HG03520 (cell line): ENCODE data around the gene IRS2.

ENCODE experiments used
- ATAC-seq: cut with Tn5 transposase; IDR thresholded peaks from one replicate; pipeline ENCODE4 v1.9.1; 2021; ENCODE audit warnings: mild to moderate bottlenecking, moderate library complexity; ENCODE audit not compliant: unreplicated experiment

IRS2 gene

DNA sequence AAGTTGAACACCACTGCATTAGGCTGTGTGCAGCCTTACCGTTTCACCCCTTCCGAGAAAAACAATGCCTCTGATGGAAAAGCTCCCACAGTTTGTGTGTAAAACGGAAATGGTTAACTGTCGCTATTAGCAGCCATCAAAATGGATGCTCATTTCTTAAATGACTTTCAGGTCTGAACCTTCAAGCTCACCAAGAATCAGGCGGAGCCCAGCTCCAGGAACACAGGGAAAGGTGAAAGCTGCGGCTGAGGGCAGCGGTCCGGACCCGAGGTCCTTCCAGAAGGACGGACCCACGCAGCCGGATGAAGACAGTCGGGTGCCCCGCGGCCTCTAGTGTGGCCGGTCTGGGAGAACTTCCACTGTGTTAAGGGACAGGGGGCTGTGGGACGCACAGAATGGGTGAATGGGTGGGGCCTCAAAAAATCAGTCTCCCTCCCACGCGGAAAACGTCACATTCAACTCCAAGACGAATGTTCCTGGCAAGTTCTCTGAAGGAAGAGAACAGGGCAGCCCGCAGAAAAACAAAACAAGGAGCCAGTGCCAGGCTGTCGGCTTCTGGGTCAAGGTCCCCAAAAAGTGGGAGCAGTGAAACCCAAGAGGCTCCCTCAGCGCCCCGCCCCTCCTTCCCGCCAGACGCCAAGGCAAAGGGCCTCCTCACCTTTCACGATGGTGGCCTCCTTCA is 4.9 kb downstream of the IRS2 start:
- ATAC-seq = no peak

DNA sequence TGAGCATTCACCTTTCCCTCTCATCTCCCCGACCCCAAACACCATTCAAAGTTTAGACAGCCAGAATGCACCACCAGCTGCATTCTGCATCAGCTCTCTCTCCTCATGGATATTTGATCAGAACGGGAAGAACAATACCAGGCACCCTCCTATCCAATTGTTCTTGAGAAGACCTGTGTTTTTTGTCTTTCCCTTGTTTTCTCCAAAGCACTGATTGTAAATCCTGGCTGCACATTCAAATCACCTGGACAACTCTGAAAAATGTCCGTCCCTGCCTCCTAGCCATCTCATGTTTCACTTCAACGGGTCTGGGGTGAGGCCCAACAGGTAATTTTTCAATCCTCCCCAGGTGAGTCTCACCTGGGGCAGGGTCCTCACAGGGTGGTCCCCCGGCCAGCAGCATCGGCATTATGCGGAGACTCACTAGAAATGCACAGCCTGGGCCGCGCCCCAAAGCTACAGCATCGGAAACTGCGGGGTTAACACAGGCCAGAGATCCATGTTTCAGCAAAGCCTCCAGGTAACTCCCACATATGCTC is 5.5 kb downstream of the IRS2 start:
- ATAC-seq = no peak

DNA sequence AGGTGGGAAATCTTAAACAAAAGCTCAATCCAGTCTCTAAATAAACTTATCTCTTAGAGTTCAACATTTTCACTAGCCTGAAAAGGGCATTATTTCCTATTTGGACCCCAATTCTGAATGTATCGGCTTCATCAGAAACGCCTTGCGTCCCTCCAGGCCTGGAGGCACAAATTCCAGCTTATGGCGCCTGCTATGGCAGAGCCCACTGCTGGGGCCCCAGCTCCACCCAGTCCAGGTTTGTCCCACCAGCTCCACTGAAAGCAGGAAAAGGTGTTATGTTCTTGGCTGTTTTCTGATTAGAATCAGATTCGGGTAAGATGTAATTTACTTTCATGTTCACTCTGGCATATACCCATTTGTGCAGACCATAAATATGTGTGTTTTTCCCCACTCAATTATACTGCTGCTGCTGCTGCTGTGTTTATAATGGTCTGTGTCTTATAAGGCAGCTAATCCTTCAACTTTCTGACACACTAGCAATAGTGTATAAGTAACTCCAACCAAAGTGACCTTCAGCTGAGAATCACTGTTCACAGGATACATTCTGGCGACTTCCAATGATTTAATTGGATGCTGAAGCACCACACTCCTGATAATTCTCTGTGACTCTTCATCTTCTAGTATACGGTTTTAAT is 6.4 kb downstream of the IRS2 start:
- no peak for ATAC-seq

DNA sequence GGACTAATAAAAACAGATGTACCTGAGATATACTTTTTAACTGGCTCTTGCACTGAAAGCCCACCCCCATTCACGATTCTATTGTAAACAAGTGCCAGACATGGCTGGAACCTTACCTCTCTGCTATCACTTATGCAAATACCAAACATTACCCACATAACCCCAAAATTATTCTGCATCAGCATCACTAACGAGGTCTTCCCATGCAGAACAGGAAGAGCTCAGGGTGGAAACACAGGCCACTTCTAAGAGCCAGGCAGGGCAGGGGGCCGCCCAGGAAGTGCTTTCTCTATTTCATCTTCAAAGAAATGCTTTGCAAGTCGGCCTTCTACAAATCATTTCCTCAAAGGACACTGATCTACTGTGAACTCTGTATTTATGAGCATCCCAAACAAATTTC is 7.3 kb downstream of the IRS2 start:
- ATAC-seq = no peak

DNA sequence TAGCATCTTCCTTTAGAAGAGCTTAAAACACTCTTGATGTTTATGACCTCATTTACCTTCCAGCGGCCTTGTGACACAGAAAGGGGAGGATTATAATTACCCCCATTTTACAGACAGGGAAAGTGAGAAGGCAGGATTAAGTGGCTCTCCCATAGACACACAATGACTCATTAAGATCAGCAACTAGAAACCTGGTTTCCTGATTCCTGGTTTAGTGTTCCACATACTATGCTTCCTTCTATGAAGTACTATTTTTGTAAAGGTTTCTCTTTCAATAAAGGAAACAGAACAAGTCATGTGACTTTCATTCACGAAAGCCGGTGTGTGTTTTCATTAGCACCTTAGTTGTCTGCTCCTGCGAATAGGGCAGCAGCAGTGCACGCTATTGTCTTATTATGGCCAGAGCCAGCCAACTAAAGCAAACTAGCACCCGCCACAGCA is 8.3 kb downstream of the IRS2 start:
- ATAC-seq = no peak

DNA sequence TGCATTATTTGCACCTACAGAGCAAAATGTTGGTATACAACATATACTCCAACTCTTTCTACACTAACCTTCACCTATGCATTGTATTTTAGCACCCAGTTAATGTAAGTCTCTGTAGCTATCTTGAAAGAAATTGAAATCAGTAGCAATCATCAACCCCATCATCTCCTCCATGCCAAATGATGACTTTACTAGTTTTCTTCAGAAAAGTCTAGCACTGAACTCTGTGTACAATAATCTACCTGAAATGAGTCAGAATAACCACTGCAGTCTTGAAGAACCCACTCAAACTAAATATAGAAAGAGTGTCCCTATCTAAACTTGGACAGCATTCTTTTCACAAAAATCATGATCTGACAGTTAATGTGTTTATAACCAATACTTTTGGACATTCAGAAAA is 9.8 kb downstream of the IRS2 start:
- ATAC-seq = no peak

DNA sequence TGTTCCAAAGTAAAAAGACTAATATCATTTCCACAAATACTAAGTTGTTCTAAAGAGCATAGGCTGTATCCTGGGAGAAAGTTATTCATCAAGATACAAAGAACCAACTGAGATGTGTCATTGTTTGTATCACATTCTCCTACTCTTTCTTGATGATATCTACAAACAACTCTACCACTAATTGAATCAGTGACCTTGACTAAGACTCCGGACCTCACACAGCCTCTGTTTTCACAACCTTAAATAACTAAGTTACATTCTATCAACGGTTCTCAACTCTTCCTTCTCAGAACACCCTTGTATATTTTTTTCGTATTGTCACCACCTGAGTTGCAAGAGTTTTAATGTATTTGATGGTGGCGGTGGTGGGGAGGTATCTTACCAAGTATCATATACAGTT is 12.6 kb downstream of the IRS2 start:
- no peak for ATAC-seq

DNA sequence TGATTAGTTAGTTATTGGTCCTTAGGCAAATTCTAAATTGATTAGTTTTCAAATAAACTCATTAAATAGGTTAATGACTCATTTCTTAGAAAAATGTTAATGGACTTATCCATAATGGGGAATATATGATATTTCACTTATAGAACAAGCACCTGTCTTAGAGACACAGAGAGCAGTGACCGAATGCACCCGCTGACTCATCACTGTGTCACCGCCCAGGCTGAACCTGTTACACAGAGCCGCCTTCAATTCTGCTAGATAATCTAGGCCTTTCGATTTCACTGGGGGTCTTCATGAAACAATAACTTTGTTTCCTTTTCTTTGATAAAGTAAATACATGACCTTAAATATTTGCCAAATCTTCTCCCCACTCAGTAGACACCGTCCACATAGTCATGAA is 13.1 kb downstream of the IRS2 start:
- no peak for ATAC-seq

DNA sequence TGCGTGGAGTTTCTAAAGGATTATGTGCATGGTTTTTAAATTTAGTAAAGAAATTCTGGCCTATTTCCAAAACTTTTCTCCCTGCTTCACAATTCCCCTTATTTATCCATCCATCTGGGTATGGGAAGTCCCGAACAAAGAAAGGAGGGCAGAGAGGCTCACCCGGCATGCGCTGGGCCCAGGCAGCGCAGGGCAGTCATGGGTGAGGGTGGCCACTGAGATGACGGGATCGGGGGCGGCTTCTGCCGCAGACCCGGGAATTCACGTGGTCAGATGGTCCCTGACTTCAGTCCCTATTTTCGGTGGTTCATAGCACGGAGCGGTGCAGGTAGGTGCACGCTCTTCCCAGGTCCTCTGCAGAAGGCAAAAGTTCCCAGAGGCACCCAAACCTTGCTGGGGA is 14.5 kb downstream of the IRS2 start:
- no peak for ATAC-seq

DNA sequence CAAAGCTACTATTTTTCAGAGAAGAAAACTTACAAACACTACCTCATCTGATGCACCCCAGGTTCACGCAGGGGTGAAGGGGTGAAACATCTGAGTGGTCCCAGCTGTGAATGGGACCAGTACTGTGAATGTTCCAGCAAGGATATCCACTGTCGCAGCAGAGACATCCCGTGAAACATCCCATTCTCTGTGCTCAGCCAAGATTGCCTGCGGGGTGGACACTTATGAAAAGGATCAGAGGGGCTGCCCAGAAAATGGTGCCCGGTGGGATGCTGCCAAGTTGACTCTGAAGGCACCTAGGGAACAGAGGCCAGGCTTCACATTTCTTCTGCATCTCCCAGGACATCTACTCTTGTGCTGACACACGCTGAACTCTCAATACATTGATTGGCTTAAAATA is 15.9 kb downstream of the IRS2 start:
- no peak for ATAC-seq

DNA sequence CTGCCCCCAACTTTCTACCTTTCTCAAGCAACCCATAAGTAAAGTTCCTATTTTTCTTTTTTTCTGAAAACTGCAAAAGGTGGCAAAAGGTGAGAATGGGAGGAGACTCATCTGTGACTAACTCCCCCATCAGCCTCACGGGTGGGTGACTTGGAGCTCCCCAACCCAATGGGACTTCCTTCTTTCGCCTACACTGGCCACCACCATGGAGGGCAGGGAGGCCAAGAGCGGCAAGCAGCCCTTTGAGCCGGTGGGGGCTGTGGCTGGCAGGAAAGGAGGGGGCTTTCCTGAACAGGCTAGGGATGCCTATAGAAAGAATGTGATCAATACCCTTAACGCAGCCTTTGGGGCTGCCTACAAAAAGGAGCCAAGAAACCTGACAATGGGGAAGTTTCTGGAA is 16.5 kb downstream of the IRS2 start:
- no peak for ATAC-seq

DNA sequence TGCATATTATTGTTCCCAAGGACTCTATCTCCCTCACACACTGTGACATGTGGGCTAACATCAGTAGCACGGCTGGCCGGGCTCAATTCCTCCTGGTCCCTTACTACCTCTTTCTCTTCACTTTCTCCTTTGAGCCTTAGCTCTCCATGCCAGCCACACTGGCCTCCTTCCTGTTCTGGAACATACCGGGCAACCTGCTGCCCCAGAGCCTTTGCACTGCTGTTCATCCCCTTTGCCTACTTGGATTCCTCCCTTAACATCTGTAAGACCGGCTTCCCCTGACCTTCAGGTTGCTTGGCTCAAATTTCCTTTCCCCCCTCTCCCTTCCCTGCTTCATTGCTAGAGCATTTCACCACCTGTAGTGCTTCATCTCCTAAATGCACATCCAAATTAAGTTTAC is 17.1 kb downstream of the IRS2 start:
- no peak for ATAC-seq

DNA sequence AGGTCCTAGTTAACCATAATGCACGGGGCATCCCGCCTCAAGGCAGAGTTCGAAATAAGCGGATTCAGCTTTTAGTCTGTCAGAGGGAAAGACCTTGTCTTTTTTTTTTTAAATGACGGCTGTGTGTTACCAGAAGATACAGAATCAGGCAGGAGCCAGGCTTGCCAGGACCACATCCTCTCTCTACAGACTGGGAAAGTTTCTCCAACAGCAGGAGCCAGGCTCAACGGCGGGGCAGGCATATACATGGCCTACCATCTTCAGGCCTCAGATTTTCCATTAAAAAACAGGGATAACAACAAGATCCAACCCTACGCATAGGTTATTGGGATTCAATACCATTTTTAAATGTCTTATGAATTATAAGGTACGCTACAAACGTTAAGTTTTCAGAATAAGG is 17.8 kb downstream of the IRS2 start:
- no peak for ATAC-seq

DNA sequence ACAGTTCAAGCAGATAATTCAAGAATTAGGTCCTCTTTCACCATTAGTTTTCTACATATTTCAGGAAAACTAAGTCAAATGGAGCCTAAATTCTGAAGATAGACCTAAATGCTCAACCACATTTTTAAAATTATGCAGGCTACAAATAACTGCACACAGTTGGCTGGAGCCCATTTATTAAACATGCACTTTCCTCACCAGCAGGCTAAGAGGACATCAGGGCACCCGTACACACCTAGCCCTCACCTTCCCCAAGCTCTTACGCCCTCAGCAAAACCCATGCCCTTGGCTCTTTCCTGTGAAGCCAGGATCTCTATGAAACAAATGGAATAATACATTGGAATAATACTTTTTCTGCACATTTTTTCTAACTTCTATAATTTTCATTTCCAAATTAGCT is 18.2 kb downstream of the IRS2 start:
- no peak for ATAC-seq

DNA sequence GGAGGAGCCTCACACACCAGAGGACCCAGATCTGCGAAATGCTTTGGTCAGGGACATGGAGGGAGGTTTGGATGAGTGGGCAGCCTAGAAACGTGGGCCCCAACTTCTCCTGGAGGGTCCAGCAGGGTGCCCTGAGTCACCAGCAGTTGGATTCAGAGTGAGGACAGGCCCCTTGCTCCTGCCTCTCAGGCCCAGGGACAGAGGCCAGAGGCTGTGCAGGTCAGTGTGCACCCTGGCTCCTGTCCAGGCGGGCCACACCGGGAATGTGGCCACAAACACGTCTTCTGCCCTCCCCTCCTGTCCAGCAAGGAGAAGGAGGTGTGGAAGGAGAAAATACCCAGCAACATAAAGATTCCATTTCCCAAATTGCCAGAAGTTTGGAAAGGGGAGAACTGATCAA is 19.4 kb downstream of the IRS2 start:
- ATAC-seq = no peak

DNA sequence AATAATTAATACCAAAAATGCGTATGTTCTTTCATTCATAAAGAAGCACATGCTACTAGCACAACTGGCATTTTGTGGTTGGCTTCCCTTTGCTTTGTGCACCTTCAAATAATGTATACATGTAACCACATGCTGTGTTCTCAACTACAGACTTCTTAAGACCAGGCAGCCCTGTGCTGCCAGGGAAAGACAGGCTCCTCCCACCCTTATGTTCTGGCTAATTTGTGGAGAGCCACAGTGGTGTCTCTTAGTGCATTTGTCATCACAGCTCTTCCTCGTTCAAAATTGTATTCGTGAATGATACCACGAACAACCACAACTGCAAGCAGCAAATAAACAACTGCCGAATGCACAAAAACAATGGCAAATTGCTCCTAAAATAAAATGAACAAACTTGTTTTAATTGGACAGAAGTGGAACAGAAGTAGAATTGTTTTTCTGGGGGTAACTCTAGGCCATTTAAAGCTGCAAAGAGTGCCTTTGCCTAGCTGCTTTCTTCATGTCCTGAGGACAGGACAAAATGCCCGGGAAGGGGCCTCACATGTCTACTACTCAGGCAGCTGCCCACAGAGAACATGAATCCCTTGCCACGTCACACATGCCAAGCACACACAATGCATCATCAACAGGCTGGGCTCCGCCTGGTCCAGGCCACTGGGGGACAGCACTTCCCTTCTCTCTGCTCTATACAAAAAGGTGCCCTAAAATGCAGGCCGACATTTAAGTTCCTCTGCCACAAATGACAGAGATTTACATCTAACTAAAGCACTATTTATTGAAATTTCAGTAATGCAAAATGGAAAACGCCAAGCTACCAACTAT is 21.7 kb downstream of the IRS2 start:
- ATAC-seq = no peak

DNA sequence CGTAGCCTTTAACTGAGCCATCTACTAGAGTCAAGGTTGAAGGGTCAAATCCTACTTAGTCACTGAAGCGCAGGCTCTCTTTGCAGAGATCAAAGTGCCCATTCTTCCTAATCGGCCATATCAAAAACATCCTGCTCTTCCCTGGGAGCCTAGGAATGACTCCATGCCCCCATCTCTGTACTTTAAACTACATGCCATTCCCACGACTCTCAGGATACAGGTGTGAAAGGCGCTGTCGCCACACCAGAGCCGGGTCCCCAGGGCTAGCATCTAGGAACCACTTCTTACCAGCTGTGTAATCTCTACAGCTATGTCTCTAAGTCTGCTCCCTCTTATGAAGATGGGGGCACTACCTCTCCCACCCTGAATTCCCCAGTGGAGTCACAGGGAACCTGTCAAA is 22.3 kb downstream of the IRS2 start:
- ATAC-seq = no peak

DNA sequence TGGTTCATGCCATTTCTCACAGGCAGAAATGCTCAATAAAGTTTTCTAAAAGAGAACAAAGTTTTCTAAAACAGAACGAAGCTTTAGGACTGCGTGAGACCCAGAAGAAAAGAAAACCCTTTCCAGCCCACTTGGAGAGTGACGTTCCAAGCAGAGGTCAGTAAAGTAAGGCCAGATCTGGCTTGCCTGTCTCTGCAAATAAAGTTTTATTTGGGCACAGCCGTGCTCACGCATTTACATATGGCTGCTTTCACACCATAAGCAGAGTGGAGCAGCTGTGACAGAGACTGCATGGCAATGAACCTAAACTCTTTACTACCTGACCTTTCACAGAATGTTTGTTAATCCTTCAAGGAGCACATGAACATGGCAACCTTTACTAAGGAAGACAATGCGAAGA is 23.6 kb downstream of the IRS2 start:
- no peak for ATAC-seq

DNA sequence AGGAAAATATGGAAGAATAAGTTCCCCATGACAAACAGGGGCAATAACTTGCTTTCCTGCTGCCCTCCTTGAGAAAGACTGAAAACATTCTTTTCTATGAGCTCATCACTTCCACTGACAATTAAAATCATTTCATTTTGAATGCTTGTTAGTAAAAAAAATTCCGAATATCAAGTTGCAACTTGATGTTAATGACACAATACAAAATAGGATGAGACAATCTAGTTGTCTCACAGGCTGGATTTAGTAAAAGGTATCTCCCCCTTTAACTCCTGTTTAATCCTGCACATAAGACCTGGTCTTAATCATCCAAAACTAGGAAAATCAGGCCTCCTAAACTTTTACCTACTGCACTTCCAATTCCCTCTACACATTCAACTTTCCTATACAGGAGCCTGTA is 24.7 kb downstream of the IRS2 start:
- no peak for ATAC-seq

DNA sequence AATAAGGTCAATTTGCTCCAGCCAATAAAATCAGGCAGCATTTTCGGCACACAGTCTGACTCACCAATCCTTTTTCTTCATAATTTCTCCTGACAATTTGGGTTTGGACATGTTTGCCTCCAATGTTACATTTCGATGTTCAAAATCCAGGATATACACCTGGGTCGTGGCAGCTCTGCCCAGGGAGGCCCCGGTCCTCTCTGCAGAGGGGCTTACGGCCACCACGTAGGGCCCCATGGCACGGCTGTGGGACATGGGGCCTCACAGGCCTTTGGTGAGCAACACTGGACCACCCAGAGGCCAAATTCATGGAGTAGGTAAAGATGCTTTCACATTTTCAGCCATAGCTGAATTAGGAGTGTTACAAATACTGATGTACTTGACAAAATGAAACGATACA is 25.4 kb downstream of the IRS2 start:
- no peak for ATAC-seq

DNA sequence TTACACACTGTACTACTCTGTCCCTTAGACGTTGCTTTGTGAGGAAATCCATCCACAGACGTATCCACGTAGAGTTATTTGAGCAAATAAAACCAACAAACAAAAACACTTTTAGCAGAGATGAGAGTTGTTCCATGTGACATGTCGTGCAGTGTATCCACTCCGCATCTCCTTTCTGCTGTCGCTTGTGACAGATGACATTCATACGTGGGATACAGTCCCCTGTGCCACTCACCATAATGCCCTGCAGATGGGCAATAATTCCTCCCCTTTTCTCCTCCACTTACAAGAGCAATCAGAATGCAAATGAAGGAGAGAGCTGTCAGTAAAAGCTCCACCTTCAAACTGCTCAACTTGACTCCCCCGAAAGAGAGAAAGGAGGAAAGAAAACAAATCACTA is 26.0 kb downstream of the IRS2 start:
- no peak for ATAC-seq

DNA sequence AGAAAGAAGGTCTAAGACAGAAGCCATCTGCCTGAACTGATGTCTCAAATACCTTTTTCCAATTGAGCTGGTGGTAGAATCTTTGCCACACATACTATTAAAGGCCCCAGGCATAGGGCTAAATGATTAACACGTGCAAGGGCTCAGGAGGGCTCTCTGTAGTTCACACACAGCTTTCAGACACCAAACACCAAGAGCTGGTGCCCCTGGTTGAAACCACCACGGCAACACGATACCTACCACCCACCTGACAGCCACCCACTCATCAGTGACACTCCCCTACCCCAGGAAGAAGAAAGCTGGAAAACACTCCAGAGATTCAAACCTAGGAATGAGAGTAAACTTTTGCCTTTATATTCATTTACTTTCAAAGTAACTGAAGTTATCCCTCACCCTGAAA is 26.8 kb downstream of the IRS2 start:
- ATAC-seq = no peak
